H1 (cell line): ENCODE measurements around the gene SEC31A. TPM values are rescaled to one million over a fixed set of nuclear protein-coding genes. Genes with fewer than 3 reads are reported as not detected.

Source experiments
- CTCF ChIA-PET: fragments of 300-600 bp; sonication (Branson Sonifier 250); formaldehyde crosslinking; loops from one replicate; lab custom pipeline; 2021; ENCODE audit not compliant: partially characterized antibody; lab: Charles Lee
- POLR2A ChIA-PET: fragments of 300-600 bp; sonication (Branson Sonifier 250); formaldehyde crosslinking; loops from one replicate; lab custom pipeline; 2021; ENCODE audit warnings: inconsistent platforms; ENCODE audit not compliant: partially characterized antibody; lab: Charles Lee
- DNase-seq, 2 experiments: peaks; one replicate each; pipeline versions ENCODE4 v3.0.0 to v3.0.0-alpha.2; 2010 to 2022; ENCODE audit warnings: low spot score in 2 of 2, low read depth in 1 of 2, mixed read lengths in 1 of 2
- FAIRE-seq: peaks from 2 replicates; lab custom pipeline; 2011; peaks lifted over from hg19 to GRCh38; lab: Jason Lieb, UNC
- H2AFZ ChIP-seq: 2 replicates; pipeline ENCODE4 v1.8.1; 2012; ENCODE audit warnings: low read length, inconsistent platforms
- H2AK5ac ChIP-seq: 2 replicates; pipeline ENCODE4 v1.6.1; 2013; ENCODE audit warnings: low read depth, low read length
- H2BK120ac ChIP-seq: replicated peaks from 2 replicates; pipeline ENCODE3; 2013; ENCODE audit warnings: low read depth, low read length, inconsistent platforms
- H2BK12ac ChIP-seq: 2 replicates; pipeline ENCODE4 v1.6.1; 2013; ENCODE audit warnings: low read depth, low read length
- H2BK15ac ChIP-seq: 2 replicates; pipeline ENCODE4 v1.6.1; 2013; ENCODE audit warnings: low read length
- H2BK20ac ChIP-seq: 2 replicates; pipeline ENCODE4 v1.6.1; 2013; ENCODE audit warnings: low read length
- H2BK5ac ChIP-seq: 2 replicates; pipeline ENCODE4 v1.6.1; 2013; ENCODE audit warnings: low read depth, low read length
- H3K14ac ChIP-seq: 2 replicates; pipeline ENCODE4 v1.6.1; 2013; ENCODE audit warnings: inconsistent platforms; ENCODE audit not compliant: insufficient read length
- H3K18ac ChIP-seq: 2 replicates; pipeline ENCODE4 v1.6.1; 2013; ENCODE audit warnings: low read length; ENCODE audit errors: extremely low read depth
- H3K23ac ChIP-seq: 2 replicates; pipeline ENCODE4 v1.6.1; 2013; ENCODE audit warnings: inconsistent platforms; ENCODE audit not compliant: insufficient read length
- H3K23me2 ChIP-seq: 2 replicates; pipeline ENCODE4 v1.6.1; 2013; ENCODE audit warnings: low read depth, low read length
- H3K27ac ChIP-seq: 2 replicates; pipeline ENCODE4 v1.6.1; 2011; ENCODE audit warnings: low read depth, low read length, inconsistent platforms
- H3K27me3 ChIP-seq, 4 experiments: replicated peaks in 1 of 4; 1 replicate in 1 of 4; 2 replicates in 3 of 4; pipeline versions ENCODE4 v1.6.1 to v1.8.1; 2011 to 2013; ENCODE audit warnings: low read length in 3 of 4, mild to moderate bottlenecking in 3 of 4, inconsistent platforms in 2 of 4, mixed read lengths in 2 of 4, moderate library complexity in 1 of 4; ENCODE audit not compliant: control insufficient read depth in 3 of 4, insufficient read depth in 3 of 4; ENCODE audit errors: extremely low read depth in 1 of 4
- H3K36me3 ChIP-seq, 4 experiments: 2 replicates each; pipeline versions ENCODE4 v1.6.1 to v1.8.1; 2011 to 2013; ENCODE audit warnings: mild to moderate bottlenecking in 4 of 4, low read length in 3 of 4, moderate library complexity in 2 of 4, control low read depth in 1 of 4, inconsistent platforms in 1 of 4; ENCODE audit not compliant: insufficient read depth in 4 of 4, control insufficient read depth in 2 of 4
- H3K4ac ChIP-seq: replicated peaks from 2 replicates; pipeline ENCODE3; 2013; ENCODE audit warnings: low read length, low read depth, mixed read lengths, inconsistent platforms; ENCODE audit not compliant: insufficient read length
- H3K4me1 ChIP-seq, 4 experiments: replicated peaks in 1 of 4; 1 replicate in 1 of 4; 2 replicates in 3 of 4; pipeline versions ENCODE4 v1.6.1 to v1.8.1; 2011 to 2013; ENCODE audit warnings: low read length in 3 of 4, inconsistent platforms in 2 of 4, mixed read lengths in 1 of 4; ENCODE audit not compliant: insufficient read depth in 4 of 4, control insufficient read depth in 3 of 4
- H3K4me2 ChIP-seq, 2 experiments: 2 replicates each; pipeline versions ENCODE4 v1.6.1 to v1.8.1; 2011 to 2013; ENCODE audit warnings: low read depth in 2 of 2, low read length in 2 of 2, control low read depth in 1 of 2, inconsistent platforms in 1 of 2, mild to moderate bottlenecking in 1 of 2; ENCODE audit not compliant: insufficient read depth in 1 of 2
- H3K4me3 ChIP-seq, 4 experiments: fragments of 200-600, 300-600 bp in 1 of 4; sonication (generic), shearing (Covaris generic), sonication (Bioruptor Twin) in 1 of 4; 2 replicates each; pipeline versions ENCODE4 v1.5.1 to v1.8.1; 2011 to 2016; ENCODE audit warnings: low read length in 4 of 4, low read depth in 3 of 4, control low read depth in 2 of 4, inconsistent platforms in 2 of 4, mild to moderate bottlenecking in 2 of 4, mixed read lengths in 1 of 4, moderate library complexity in 1 of 4; ENCODE audit not compliant: insufficient read depth in 2 of 4; ENCODE audit errors: extremely low read depth in 1 of 4
- H3K56ac ChIP-seq: replicated peaks from 2 replicates; pipeline ENCODE3; 2013; ENCODE audit warnings: low read depth, mild to moderate bottlenecking, mixed read lengths, low read length, inconsistent platforms; ENCODE audit not compliant: insufficient read length
- H3K79me1 ChIP-seq: 2 replicates; pipeline ENCODE4 v1.6.1; 2013; ENCODE audit warnings: low read depth, low read length, control low read depth
- H3K79me2 ChIP-seq, 2 experiments: 2 replicates each; pipeline versions ENCODE4 v1.6.1 to v1.8.1; 2012 to 2013; ENCODE audit warnings: low read length in 2 of 2, mild to moderate bottlenecking in 2 of 2, inconsistent platforms in 1 of 2; ENCODE audit not compliant: insufficient read depth in 2 of 2, control insufficient read depth in 1 of 2
- H3K9ac ChIP-seq, 4 experiments: replicated peaks in 1 of 4; 1 replicate in 1 of 4; 2 replicates in 3 of 4; pipeline versions ENCODE4 v1.6.1 to v1.8.1; 2011 to 2013; ENCODE audit warnings: low read depth in 3 of 4, low read length in 3 of 4, control low read depth in 2 of 4, mild to moderate bottlenecking in 2 of 4, moderate library complexity in 2 of 4, inconsistent platforms in 1 of 4; ENCODE audit errors: extremely low read depth in 1 of 4
- H3K9me3 ChIP-seq, 2 experiments: 2 replicates each; pipeline versions ENCODE4 v1.6.1 to v1.8.1; 2012 to 2013; ENCODE audit warnings: mild to moderate bottlenecking in 2 of 2, moderate library complexity in 2 of 2, control low read depth in 1 of 2, inconsistent platforms in 1 of 2, low read depth in 1 of 2, low read length in 1 of 2, mixed read lengths in 1 of 2; ENCODE audit not compliant: insufficient read depth in 2 of 2
- H4K20me1 ChIP-seq, 2 experiments: replicated peaks in 1 of 2; 2 replicates each; pipeline versions ENCODE3 to v1.8.1; 2011 to 2013; ENCODE audit warnings: inconsistent platforms in 2 of 2, low read length in 2 of 2, mild to moderate bottlenecking in 1 of 2; ENCODE audit not compliant: insufficient read depth in 2 of 2, control insufficient read depth in 1 of 2
- H4K5ac ChIP-seq: 2 replicates; pipeline ENCODE4 v1.6.1; 2013; ENCODE audit warnings: low read length, low read depth, mixed read lengths, inconsistent platforms; ENCODE audit not compliant: insufficient read length
- H4K8ac ChIP-seq: 2 replicates; pipeline ENCODE4 v1.8.0; 2013; ENCODE audit warnings: mild to moderate bottlenecking, moderate library complexity, low read length, inconsistent platforms; ENCODE audit not compliant: insufficient read depth; ENCODE audit errors: extremely low read depth
- H4K91ac ChIP-seq: replicated peaks from 2 replicates; pipeline ENCODE3; 2013; ENCODE audit warnings: low read length, mixed read lengths, inconsistent platforms; ENCODE audit not compliant: insufficient read length
- ASH2L ChIP-seq: fragments of 200-600, 300-600 bp; sonication (generic); IDR thresholded peaks from one replicate; pipeline ENCODE4 v1.7.1; 2017; ENCODE audit warnings: low read length
- CEBPB ChIP-seq: IDR thresholded peaks from 2 replicates; pipeline ENCODE4 v1.6.1; 2012; ENCODE audit warnings: low read depth, low read length
- HDAC2 ChIP-seq, 2 experiments: fragments of 300-600 bp in 1 of 2; sonication (generic) in 1 of 2; IDR thresholded peaks; 2 replicates each; pipeline ENCODE4 v1.6.1; 2011 to 2012; ENCODE audit warnings: low read depth in 2 of 2, low read length in 2 of 2, mild to moderate bottlenecking in 2 of 2, moderate library complexity in 2 of 2, borderline replicate concordance in 1 of 2, inconsistent platforms in 1 of 2
- JUND ChIP-seq: IDR thresholded peaks from 2 replicates; pipeline ENCODE4 v1.6.1; 2011; ENCODE audit warnings: mild to moderate bottlenecking, improper control_type of control experiment, low read length
- PHF8 ChIP-seq: fragments of 200-600 bp; sonication (generic); conservative IDR thresholded peaks from 2 replicates; pipeline ENCODE4 v1.7.1; 2012; ENCODE audit warnings: low read depth, mild to moderate bottlenecking, inconsistent platforms, low read length, moderate library complexity
- POU5F1 ChIP-seq: IDR thresholded peaks from 2 replicates; pipeline ENCODE4 v1.6.1; 2011; ENCODE audit warnings: low read depth, mild to moderate bottlenecking, low read length, moderate library complexity
- RXRA ChIP-seq: IDR thresholded peaks from 2 replicates; pipeline ENCODE4 v1.6.1; 2011; ENCODE audit warnings: low read depth, mild to moderate bottlenecking, low read length, moderate library complexity; ENCODE audit not compliant: insufficient read depth
- TAF1 ChIP-seq: IDR thresholded peaks from 2 replicates; pipeline ENCODE4 v1.6.1; 2011; ENCODE audit warnings: mild to moderate bottlenecking, low read depth, low read length
- WGBS, 2 experiments: shearing (Covaris generic) in 1 of 2; methylation state at CpG; one replicate each; pipeline versions ENCODE4 v1.1.6 to v1.1.7; 2013 to 2015; ENCODE audit warnings: low lambda C conversion rate in 2 of 2, mixed read lengths in 2 of 2, inconsistent platforms in 1 of 2, low coverage in 1 of 2, missing lambda C conversion rate in 1 of 2; ENCODE audit not compliant: insufficient replicate concordance in 2 of 2, insufficient coverage in 1 of 2, insufficient read length in 1 of 2; ENCODE audit errors: extremely low coverage in 1 of 2, missing lambda C conversion rate in 1 of 2; 5-methylcytosine and 5-hydroxymethylcytosine counted together
- polyA plus RNA-seq, 7 experiments: library from polyadenylated mRNA; depleted of rRNA in 3 of 7; stranded (reverse) in 5 of 7; unstranded in 2 of 7; fragments of >200 nt in 5 of 7; fragments of 200-250 nt in 2 of 7; gene quantifications; 1 replicate in 5 of 7; 2 replicates in 1 of 7; 4 replicates in 1 of 7; pipeline versions ENCODE4 v1.2.1 to v1.2.3, GENCODE V29; 2011 to 2013; ENCODE audit warnings: missing spikeins in 2 of 7, mixed read lengths in 2 of 7
- total RNA-seq: library from RNA; stranded (reverse); fragmentation: NEBNext Ultra II Directional; extraction: Animal tissue kit (Norgen Biotek cat#: 25700); gene quantifications from 2 replicates; pipeline ENCODE4 v1.2.1, GENCODE V29; 2021

SEC31A gene
- total and polyA plus RNA-seq, 2 of the 8 experiments (the other 6 are each of a cell fraction or from before 2014, with no cell fraction given), result 112 to 125 TPM

GRCh38 chr4:82898322-82899243 is 7.6 kb upstream of the SEC31A start:
- H3K79me2 ChIP-seq, result peaks cover 20 to 80% of the 10 kb centered on the region in 2 experiments
- ChIA-PET POLR2A (interaction anchor here (1.0 to 6.8 kb wide), 6 partner anchors 10 to 470 kb away, joined by 3 to 86 read pairs (median 5); partner anchors contain the start of gene SEC31A), CTCF (interaction anchor here (0.6 to 1.5 kb wide), 2 partner anchors 46 to 113 kb away, joined by 3 to 5 read pairs; no protein-coding TSS in a partner anchor)
- H4K8ac ChIP-seq, result no peak overlapping the region
- peak overlapping the region; percentile 81 to 97 (median 89) for H3K4me3 ChIP-seq
- FAIRE-seq, result no peak
- H2AK5ac ChIP-seq, result no peak overlapping the region
- no peak overlapping the region for H2AFZ ChIP-seq
- no peak overlapping the region for H2BK15ac ChIP-seq
- H3K27ac ChIP-seq, result no peak overlapping the region
- H3K4me2 ChIP-seq, result peak overlapping the region; percentile 75 to 84
- H3K23ac ChIP-seq, result no peak overlapping the region
- no peaks in the 10 kb centered on the region for H3K79me1 ChIP-seq
- H4K91ac ChIP-seq, result no peak overlapping the region
- H3K23me2 ChIP-seq, result peaks cover 10% of the 10 kb centered on the region
- H3K18ac ChIP-seq, result no peak overlapping the region
- H2BK20ac ChIP-seq, result no peak overlapping the region
- no peak overlapping the region for H3K56ac ChIP-seq
- no peak overlapping the region for H2BK5ac ChIP-seq
- no peak overlapping the region for H3K4ac ChIP-seq
- no peaks in the 10 kb centered on the region for H3K9me3 ChIP-seq
- DNase-seq, result no peak
- no peak overlapping the region for H2BK120ac ChIP-seq
- peaks cover 0 to 2% (median 0%) of the 10 kb centered on the region in 4 experiments; a peak in 1 of 7 replicates for H3K4me1 ChIP-seq
- peaks cover 3 to 11% of the 10 kb centered on the region in 2 experiments for H4K20me1 ChIP-seq
- TF ChIP-seq RXRA, result no peak
- no peak for TF ChIP-seq TAF1
- TF ChIP-seq ASH2L, result no peak
- no peak for TF ChIP-seq CEBPB
- TF ChIP-seq HDAC2 (IDR thresholded peaks at IDR 0.05; ENCODE audit: borderline replicate concordance in 1 of 2, low read depth in 2 of 2, low read length in 2 of 2), result no peak
- TF ChIP-seq PHF8, result no peak
- no peak for TF ChIP-seq POU5F1
- no peak for TF ChIP-seq JUND
- H3K14ac ChIP-seq, result no peak overlapping the region
- H3K9ac ChIP-seq, result peak overlapping the region; percentile 21 to 84 (median 60); a peak in 6 of 7 replicates
- no peaks in the 10 kb centered on the region for H3K27me3 ChIP-seq
- H2BK12ac ChIP-seq, result no peak overlapping the region
- H4K5ac ChIP-seq, result no peak overlapping the region
- 58% methylated on average over 7 of the region's 7 CpGs; no CpG with 5 or more reads in 1 of the 2 experiments for WGBS, 2 experiments
- peaks cover 11 to 53% (median 26%) of the 10 kb centered on the region in 4 experiments; a peak in 7 of 8 replicates for H3K36me3 ChIP-seq
